ENCODE results near the gene SAMD8.

DNA sequence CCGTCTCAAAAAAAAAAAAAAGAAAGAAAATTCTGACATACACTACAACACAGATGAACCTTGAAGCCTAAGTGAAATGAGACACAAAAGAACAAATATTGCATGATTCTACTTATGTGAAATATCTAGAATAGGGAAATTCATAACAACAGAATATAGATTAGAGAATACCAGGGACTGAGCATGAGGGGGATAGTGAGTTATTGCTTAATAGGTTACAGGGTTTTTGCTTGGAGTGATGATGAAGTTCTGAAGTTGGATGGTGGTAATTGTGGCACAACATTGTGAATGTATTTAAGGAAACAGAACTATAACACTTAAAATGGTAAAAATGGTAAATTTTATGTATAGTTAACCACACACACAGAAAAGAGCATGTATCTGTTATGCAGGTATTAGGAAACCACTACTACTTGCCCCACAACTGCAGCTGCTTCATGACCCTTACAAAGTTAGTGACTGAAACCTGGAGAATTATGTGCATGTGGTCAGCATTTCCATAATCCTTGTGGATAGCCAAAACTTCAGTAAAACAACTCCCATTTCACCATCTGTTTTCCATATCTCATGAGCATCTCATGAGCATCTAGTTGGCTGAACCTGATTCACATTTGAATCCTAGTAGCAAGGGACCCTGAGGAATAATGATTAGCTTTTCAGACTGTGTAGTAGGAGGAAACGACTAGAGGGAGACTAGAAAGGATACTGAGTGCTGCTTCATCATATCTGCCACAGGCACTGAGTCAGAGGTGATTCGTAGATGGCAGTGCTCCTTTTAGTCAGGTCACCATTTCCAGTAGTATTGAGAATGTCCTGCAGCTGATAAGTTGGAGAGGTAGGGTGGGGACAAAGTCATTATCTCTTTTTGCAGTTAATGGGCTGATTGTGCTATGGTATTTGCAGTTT, 26.3 kb downstream of the SAMD8 start:
- TF ChIP-seq, protein P1, sequence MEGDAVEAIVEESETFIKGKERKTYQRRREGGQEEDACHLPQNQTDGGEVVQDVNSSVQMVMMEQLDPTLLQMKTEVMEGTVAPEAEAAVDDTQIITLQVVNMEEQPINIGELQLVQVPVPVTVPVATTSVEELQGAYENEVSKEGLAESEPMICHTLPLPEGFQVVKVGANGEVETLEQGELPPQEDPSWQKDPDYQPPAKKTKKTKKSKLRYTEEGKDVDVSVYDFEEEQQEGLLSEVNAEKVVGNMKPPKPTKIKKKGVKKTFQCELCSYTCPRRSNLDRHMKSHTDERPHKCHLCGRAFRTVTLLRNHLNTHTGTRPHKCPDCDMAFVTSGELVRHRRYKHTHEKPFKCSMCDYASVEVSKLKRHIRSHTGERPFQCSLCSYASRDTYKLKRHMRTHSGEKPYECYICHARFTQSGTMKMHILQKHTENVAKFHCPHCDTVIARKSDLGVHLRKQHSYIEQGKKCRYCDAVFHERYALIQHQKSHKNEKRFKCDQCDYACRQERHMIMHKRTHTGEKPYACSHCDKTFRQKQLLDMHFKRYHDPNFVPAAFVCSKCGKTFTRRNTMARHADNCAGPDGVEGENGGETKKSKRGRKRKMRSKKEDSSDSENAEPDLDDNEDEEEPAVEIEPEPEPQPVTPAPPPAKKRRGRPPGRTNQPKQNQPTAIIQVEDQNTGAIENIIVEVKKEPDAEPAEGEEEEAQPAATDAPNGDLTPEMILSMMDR (IDR thresholded peaks at IDR 0.05; ENCODE audit: control extremely low read depth in 1 of 3, insufficient read depth in 1 of 3, low read depth in 1 of 3, low read length in 3 of 3): no peak
- TF ChIP-seq POU5F1 (IDR thresholded peaks at IDR 0.05; ENCODE audit: low read depth, low read length): no peak
- TF ChIP-seq SP1 (IDR thresholded peaks at IDR 0.05; ENCODE audit: low read depth, low read length): no peak
- TF ChIP-seq, protein P2, sequence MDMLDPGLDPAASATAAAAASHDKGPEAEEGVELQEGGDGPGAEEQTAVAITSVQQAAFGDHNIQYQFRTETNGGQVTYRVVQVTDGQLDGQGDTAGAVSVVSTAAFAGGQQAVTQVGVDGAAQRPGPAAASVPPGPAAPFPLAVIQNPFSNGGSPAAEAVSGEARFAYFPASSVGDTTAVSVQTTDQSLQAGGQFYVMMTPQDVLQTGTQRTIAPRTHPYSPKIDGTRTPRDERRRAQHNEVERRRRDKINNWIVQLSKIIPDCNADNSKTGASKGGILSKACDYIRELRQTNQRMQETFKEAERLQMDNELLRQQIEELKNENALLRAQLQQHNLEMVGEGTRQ (IDR thresholded peaks at IDR 0.05; ENCODE audit: low read length): no peak
- no peak for TF ChIP-seq HDAC6 (IDR thresholded peaks at IDR 0.05; ENCODE audit: low read depth, low read length)
- TF ChIP-seq POLR2A (IDR thresholded peaks at IDR 0.05; ENCODE audit: control extremely low read depth in 1 of 2, low read depth in 2 of 2, low read length in 2 of 2): no peak

Data from H1 (cell line).